GM11168 (cell line): Measurements from ENCODE around the gene MPHOSPH10.
"Not testable (repeated sequence)": the region's sequence is repeated elsewhere in the genome, so short reads cannot be mapped to it uniquely, and the experiment has no call there.

ENCODE experiments used
- in situ Hi-C: fragments of 300-500 bp; cut with MboI; formaldehyde crosslinking; loops from one replicate; pipeline ENCODE4 v1.12.0; 2022; ENCODE audit warnings: low sequenced_read_pairs; ENCODE audit not compliant: unreplicated experiment

Gene MPHOSPH10

GRCh38 chr2:71157124-71157793 lies 26.8 kb downstream of the MPHOSPH10 start:
- in situ Hi-C loops = loop anchor here (25.0 kb wide), 1 partner anchor 355 kb away; no protein-coding TSS in a partner anchor

GRCh38 chr2:71166812-71167211 lies 36.4 kb downstream of the MPHOSPH10 start:
- in situ Hi-C loops = loop anchor here (25.0 kb wide), 1 partner anchor 345 kb away; no protein-coding TSS in a partner anchor

- in situ Hi-C loops = loop anchor here (25.0 kb wide), 1 partner anchor 339 kb away; no protein-coding TSS in a partner anchor
Measured at GRCh38 chr2:71173096-71173495, 42.7 kb downstream of the MPHOSPH10 start.

- in situ Hi-C loops = loop anchor here (25.0 kb wide), 1 partner anchor 338 kb away; no protein-coding TSS in a partner anchor
Measured at GRCh38 chr2:71174207-71174606, 43.8 kb downstream of the MPHOSPH10 start.

GRCh38 chr2:71178836-71179235 lies 48.4 kb downstream of the MPHOSPH10 start:
- in situ Hi-C loops = not testable (repeated sequence)

- in situ Hi-C loops = no loop called here
Measured at GRCh38 chr2:71181316-71181715, 50.9 kb downstream of the MPHOSPH10 start.

GRCh38 chr2:71183306-71184115 lies 53.1 kb downstream of the MPHOSPH10 start:
- in situ Hi-C loops = not testable (repeated sequence)

- in situ Hi-C loops = no loop called here
Measured at GRCh38 chr2:71186973-71187372, 56.5 kb downstream of the MPHOSPH10 start.

- in situ Hi-C loops = no loop called here
Measured at GRCh38 chr2:71187589-71187988, 57.2 kb downstream of the MPHOSPH10 start.

GRCh38 chr2:71190656-71191569 lies 60.5 kb downstream of the MPHOSPH10 start:
- in situ Hi-C loops = no loop called here

- in situ Hi-C loops = no loop called here
Measured at GRCh38 chr2:71191570-71191943, 61.1 kb downstream of the MPHOSPH10 start.
